ENCODE measurements around the gene ETF1.
"Not testable (repeated sequence)": the region's sequence is repeated elsewhere in the genome, so short reads cannot be mapped to it uniquely, and the experiment has no call there.

ETF1 gene

DNA sequence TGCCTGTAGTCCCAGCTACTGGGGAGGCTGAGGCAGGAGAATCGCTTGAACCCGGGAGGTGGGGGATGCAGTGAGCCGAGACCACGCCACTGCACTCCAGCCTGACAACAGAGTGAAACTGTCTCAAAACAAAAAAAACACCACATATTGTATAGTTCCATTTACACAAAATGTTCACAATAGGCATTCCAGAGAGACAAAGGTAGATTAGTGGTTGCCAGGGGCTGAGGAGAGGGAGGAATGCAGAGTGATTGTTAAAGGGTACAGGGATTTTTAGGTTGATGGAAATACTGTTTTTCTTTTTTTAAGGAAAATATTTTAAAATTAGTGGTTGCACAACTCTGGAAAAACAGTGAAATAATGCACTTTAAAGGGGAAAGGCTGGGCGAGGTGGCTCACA, 19.6 kb downstream of the ETF1 start:
- no peaks in the 10 kb centered on the region for H3K9me3 ChIP-seq (ENCODE audit: low read length)
- H3K4me3 ChIP-seq (ENCODE audit: low read depth in 1 of 2, low read length in 2 of 2), result no peak overlapping the region
- no peaks in the 10 kb centered on the region for H3K4me1 ChIP-seq (ENCODE audit: insufficient read depth, low read length)
- no peaks in the 10 kb centered on the region for H3K27me3 ChIP-seq (ENCODE audit: control insufficient read depth in 1 of 2, insufficient read depth in 2 of 2, low read length in 2 of 2)
- no peak overlapping the region for H3K27ac ChIP-seq (ENCODE audit: low read depth, low read length)
- H3K36me3 ChIP-seq (ENCODE audit: insufficient read depth, low read length), result peaks cover 5% of the 10 kb centered on the region
- no peak overlapping the region for H3K9ac ChIP-seq (ENCODE audit: low read length)

DNA sequence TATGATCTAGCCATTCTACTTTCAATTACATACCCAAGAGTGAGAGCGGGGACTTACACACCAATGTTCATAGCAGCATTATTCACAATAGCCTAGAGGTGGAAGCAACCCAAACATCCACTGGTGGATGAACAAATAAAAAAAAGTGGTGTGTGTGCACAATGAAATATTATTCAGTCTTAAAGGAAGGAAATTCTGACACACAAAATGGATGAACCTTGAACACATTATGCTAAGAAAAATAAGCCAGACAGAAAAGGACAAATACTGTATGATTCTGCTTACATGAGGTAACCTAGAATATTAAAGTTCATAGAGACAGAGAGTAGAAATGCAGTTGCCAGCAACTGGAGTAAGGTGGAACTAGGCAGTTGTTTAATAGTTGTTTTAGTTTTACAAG, 22.1 kb downstream of the ETF1 start:
- Histone ChIP-seq H3K36me3 (ENCODE audit: insufficient read depth, low read length) (peaks cover 26% of the 10 kb centered on the region), H3K27me3 (ENCODE audit: control insufficient read depth in 1 of 2, insufficient read depth in 2 of 2, low read length in 2 of 2) (no peaks in the 10 kb centered on the region), H3K4me3 (ENCODE audit: low read depth in 1 of 2, low read length in 2 of 2) (no peak overlapping the region), H3K9me3 (ENCODE audit: low read length) (no peaks in the 10 kb centered on the region), H3K4me1 (ENCODE audit: insufficient read depth, low read length) (no peaks in the 10 kb centered on the region), H3K9ac (ENCODE audit: low read length) (no peak overlapping the region), H3K27ac (ENCODE audit: low read depth, low read length) (no peak overlapping the region)

GRCh38 chr5:138517437-138517836, 25.6 kb downstream of the ETF1 start:
- peaks cover 45% of the 10 kb centered on the region for H3K36me3 ChIP-seq (ENCODE audit: insufficient read depth, low read length)
- H3K9ac ChIP-seq (ENCODE audit: low read length), result no peak overlapping the region
- no peaks in the 10 kb centered on the region for H3K27me3 ChIP-seq (ENCODE audit: control insufficient read depth in 1 of 2, insufficient read depth in 2 of 2, low read length in 2 of 2)
- H3K4me1 ChIP-seq (ENCODE audit: insufficient read depth, low read length), result no peaks in the 10 kb centered on the region
- H3K27ac ChIP-seq (ENCODE audit: low read depth, low read length), result no peak overlapping the region
- H3K4me3 ChIP-seq (ENCODE audit: low read depth in 1 of 2, low read length in 2 of 2), result no peak overlapping the region
- H3K9me3 ChIP-seq (ENCODE audit: low read length), result no peaks in the 10 kb centered on the region

GRCh38 chr5:138515556-138516245, 27.3 kb downstream of the ETF1 start:
- Histone ChIP-seq H3K9me3 (ENCODE audit: low read length) (no peaks in the 10 kb centered on the region), H3K9ac (ENCODE audit: low read length) (no peak overlapping the region), H3K27me3 (ENCODE audit: control insufficient read depth in 1 of 2, insufficient read depth in 2 of 2, low read length in 2 of 2) (no peaks in the 10 kb centered on the region), H3K27ac (ENCODE audit: low read depth, low read length) (no peak overlapping the region), H3K36me3 (ENCODE audit: insufficient read depth, low read length) (peaks cover 56% of the 10 kb centered on the region), H3K4me1 (ENCODE audit: insufficient read depth, low read length) (no peaks in the 10 kb centered on the region), H3K4me3 (ENCODE audit: low read depth in 1 of 2, low read length in 2 of 2) (no peak overlapping the region)

GRCh38 chr5:138514021-138514420, 29.0 kb downstream of the ETF1 start:
- no peak overlapping the region for H3K27ac ChIP-seq (ENCODE audit: low read depth, low read length)
- peaks cover 65% of the 10 kb centered on the region for H3K36me3 ChIP-seq (ENCODE audit: insufficient read depth, low read length)
- no peak overlapping the region for H3K9ac ChIP-seq (ENCODE audit: low read length)
- no peak overlapping the region for H3K4me3 ChIP-seq (ENCODE audit: low read depth in 1 of 2, low read length in 2 of 2)
- no peaks in the 10 kb centered on the region for H3K4me1 ChIP-seq (ENCODE audit: insufficient read depth, low read length)
- no peaks in the 10 kb centered on the region for H3K9me3 ChIP-seq (ENCODE audit: low read length)
- H3K27me3 ChIP-seq (ENCODE audit: control insufficient read depth in 1 of 2, insufficient read depth in 2 of 2, low read length in 2 of 2), result no peaks in the 10 kb centered on the region

DNA sequence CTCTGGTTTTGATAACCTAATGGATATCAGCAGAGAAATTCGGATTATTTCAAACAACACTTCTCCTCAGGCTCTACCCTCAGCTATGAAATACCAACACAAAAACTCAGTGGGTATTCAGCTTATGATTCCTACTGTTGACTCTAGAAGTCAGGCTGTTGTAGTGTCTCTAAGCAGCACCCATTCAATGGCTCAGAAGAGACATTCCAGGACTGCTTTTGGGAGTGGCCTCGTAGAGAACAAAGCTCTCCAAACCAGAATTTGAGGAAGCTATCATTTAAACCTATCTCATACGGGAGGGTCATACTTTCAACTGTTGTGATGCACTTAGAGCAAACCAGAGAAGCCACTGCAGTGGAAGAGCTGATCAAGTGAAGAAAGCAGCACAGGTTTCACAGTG, 34.1 kb downstream of the ETF1 start:
- Histone ChIP-seq H3K9me3 (ENCODE audit: low read length) (no peaks in the 10 kb centered on the region), H3K27me3 (ENCODE audit: control insufficient read depth in 1 of 2, insufficient read depth in 2 of 2, low read length in 2 of 2) (no peaks in the 10 kb centered on the region), H3K4me1 (ENCODE audit: insufficient read depth, low read length) (peaks cover 15% of the 10 kb centered on the region), H3K4me3 (ENCODE audit: low read depth in 1 of 2, low read length in 2 of 2) (no peak overlapping the region), H3K27ac (ENCODE audit: low read depth, low read length) (no peak overlapping the region), H3K9ac (ENCODE audit: low read length) (no peak overlapping the region), H3K36me3 (ENCODE audit: insufficient read depth, low read length) (peaks cover 46% of the 10 kb centered on the region)

- H3K4me3 ChIP-seq (ENCODE audit: low read depth in 1 of 2, low read length in 2 of 2), result not testable (repeated sequence)
These were observed 35.6 kb downstream of the ETF1 start for GRCh38 chr5:138507485-138507884.

DNA sequence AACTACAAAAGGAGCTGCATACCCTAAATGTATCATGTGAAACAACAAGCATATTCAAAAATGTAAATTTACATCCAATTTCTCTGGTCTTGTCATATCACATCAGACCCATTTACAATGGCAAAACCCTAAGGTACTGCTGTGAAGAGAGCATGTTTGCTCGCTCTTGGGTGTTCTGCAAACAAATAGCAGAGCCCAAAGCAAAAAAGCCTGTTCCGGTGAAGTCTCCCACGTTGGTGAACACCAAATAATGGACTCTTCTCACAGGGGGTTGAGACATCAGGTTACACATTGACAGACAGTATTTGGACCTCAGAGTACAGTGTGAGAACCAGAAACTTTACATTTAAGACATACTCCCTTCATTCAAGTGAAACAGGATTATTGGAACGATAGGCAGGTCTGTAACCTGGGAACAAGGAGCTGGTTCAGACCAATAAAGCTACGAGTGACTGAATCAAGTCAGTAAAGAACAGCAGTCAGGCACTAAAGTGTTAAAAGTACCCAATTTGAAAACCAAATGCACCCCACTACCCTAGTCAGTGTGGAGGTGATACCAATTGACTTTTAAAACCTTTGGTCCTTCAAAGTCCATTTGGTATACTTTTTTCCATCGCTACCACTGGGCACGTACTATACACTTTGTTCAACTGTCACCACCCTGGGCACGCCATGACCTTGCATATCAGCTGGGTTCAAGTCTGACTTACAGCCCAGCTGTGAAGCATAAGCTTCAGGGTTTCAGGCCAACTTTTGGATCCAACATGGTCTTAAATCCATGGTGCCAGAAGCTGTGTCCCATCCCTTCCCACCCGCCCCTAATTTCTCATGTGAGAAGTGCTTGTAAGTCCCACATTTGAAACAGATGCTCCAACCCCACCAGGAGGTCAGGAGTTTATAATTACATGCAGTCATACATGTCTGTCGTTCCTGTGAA, 36.4 kb downstream of the ETF1 start:
- H3K9me3 ChIP-seq (ENCODE audit: low read length), result no peaks in the 10 kb centered on the region
- no peak overlapping the region for H3K4me3 ChIP-seq (ENCODE audit: low read depth in 1 of 2, low read length in 2 of 2)
- peaks cover 33% of the 10 kb centered on the region for H3K36me3 ChIP-seq (ENCODE audit: insufficient read depth, low read length)
- H3K27ac ChIP-seq (ENCODE audit: low read depth, low read length), result no peak overlapping the region
- no peak overlapping the region for H3K9ac ChIP-seq (ENCODE audit: low read length)
- peaks cover 24% of the 10 kb centered on the region for H3K4me1 ChIP-seq (ENCODE audit: insufficient read depth, low read length)
- no peaks in the 10 kb centered on the region for H3K27me3 ChIP-seq (ENCODE audit: control insufficient read depth in 1 of 2, insufficient read depth in 2 of 2, low read length in 2 of 2)

More at GRCh38 chr5:138507485-138507884, 35.6 kb downstream of the ETF1 start:
- H3K9me3 ChIP-seq (ENCODE audit: low read length); H3K9ac ChIP-seq (ENCODE audit: low read length); H3K27me3 ChIP-seq (ENCODE audit: control insufficient read depth in 1 of 2, insufficient read depth in 2 of 2, low read length in 2 of 2); H3K27ac ChIP-seq (ENCODE audit: low read depth, low read length): not testable (repeated sequence)
- Histone ChIP-seq H3K36me3 (ENCODE audit: insufficient read depth, low read length) (peaks cover 38% of the 10 kb centered on the region), H3K4me1 (ENCODE audit: insufficient read depth, low read length) (peaks cover 24% of the 10 kb centered on the region)

- Histone ChIP-seq H3K9ac (ENCODE audit: low read length) (no peak overlapping the region), H3K27me3 (ENCODE audit: control insufficient read depth in 1 of 2, insufficient read depth in 2 of 2, low read length in 2 of 2) (no peaks in the 10 kb centered on the region), H3K9me3 (ENCODE audit: low read length) (no peaks in the 10 kb centered on the region), H3K4me1 (ENCODE audit: insufficient read depth, low read length) (peaks cover 24% of the 10 kb centered on the region), H3K27ac (ENCODE audit: low read depth, low read length) (no peak overlapping the region), H3K4me3 (ENCODE audit: low read depth in 1 of 2, low read length in 2 of 2) (no peak overlapping the region), H3K36me3 (ENCODE audit: insufficient read depth, low read length) (peaks cover 20% of the 10 kb centered on the region)
These were observed 38.2 kb downstream of the ETF1 start for GRCh38 chr5:138504799-138505198.

DNA sequence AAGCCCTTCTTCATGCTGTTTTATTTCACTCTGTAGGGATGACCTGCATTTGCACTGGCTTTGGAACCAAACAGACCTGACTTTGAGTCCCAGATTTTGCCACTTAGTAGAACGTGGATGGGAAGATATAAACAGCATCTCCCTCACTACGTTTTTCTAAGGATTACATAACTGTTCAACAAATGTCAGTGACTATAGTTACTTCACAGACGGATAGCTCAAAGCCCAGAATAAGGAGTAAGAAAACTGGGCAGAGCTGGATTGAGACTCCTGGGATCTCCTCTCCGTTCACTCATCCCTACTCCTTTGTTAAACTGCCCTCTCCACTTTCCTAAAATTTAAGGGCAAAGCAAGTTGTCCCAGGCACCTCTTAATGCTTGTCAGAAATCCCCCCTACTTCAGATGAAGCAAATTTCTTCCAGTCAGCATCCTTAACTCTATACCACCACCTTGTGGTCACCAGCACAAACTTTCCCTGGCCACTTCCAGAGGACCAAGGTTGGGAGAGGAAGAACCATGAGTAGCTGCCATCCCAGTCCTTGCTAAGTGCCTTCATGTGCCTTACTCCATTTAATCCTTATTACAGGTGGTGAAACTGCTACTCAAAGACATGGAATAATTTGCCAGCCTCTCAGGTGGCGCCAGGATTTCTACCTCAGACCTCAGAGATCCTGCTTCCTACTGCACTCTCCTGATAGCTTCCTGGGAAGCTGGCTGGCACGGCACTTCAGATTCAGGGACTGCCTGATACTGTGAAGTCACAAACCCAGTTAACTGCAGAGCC, 39.4 kb downstream of the ETF1 start:
- Histone ChIP-seq H3K36me3 (ENCODE audit: insufficient read depth, low read length) (peaks cover 14% of the 10 kb centered on the region), H3K4me1 (ENCODE audit: insufficient read depth, low read length) (peaks cover 24% of the 10 kb centered on the region), H3K27ac (ENCODE audit: low read depth, low read length) (peak overlapping the region; percentile 72), H3K9ac (ENCODE audit: low read length) (peak overlapping the region; percentile 16), H3K4me3 (ENCODE audit: low read depth in 1 of 2, low read length in 2 of 2) (no peak overlapping the region), H3K27me3 (ENCODE audit: control insufficient read depth in 1 of 2, insufficient read depth in 2 of 2, low read length in 2 of 2) (no peaks in the 10 kb centered on the region), H3K9me3 (ENCODE audit: low read length) (no peaks in the 10 kb centered on the region)

DNA sequence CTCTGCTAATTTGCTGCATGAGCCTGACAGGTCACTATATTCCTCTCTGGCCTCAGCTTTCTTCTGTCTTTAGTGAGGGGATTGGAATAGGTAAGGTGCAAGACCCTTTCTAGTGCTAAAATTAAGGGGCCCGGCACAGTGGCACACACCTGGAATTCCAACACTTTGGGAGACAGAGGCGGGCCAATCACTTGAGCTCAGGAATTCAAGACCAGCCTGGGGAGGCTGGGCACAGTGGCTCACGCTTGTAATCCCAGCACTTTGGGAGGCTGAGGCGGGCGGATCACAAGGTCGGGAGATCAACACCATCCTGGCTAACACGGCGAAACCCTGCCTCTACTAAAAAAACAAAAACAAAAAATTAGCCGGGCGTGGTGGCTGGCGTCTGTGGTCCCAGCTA, 40.5 kb downstream of the ETF1 start:
- H3K4me3 ChIP-seq (ENCODE audit: low read depth in 1 of 2, low read length in 2 of 2), result no peak overlapping the region
- peak overlapping the region; percentile 7 for H3K27ac ChIP-seq (ENCODE audit: low read depth, low read length)
- H3K9me3 ChIP-seq (ENCODE audit: low read length), result no peaks in the 10 kb centered on the region
- no peak overlapping the region for H3K9ac ChIP-seq (ENCODE audit: low read length)
- peaks cover 5% of the 10 kb centered on the region for H3K36me3 ChIP-seq (ENCODE audit: insufficient read depth, low read length)
- peaks cover 24% of the 10 kb centered on the region for H3K4me1 ChIP-seq (ENCODE audit: insufficient read depth, low read length)
- H3K27me3 ChIP-seq (ENCODE audit: control insufficient read depth in 1 of 2, insufficient read depth in 2 of 2, low read length in 2 of 2), result no peaks in the 10 kb centered on the region

All from muscle layer of colon (tissue), 2 donors.